Subcutaneous adipose tissue (tissue), 4 donors: ENCODE measurements around the gene PDZRN4. TPM values are rescaled to one million over a fixed set of nuclear protein-coding genes. Genes with fewer than 3 reads are reported as not detected.

Source experiments
- CTCF ChIP-seq: fragments of 450-650 bp; IDR thresholded peaks from one replicate; pipeline ENCODE4 v1.5.1; 2016; ENCODE audit warnings: low read depth, mild to moderate bottlenecking, control low read depth, antibody characterized with exemption, moderate library complexity
- total RNA-seq, 4 donors: library from RNA; depleted of rRNA; stranded (reverse); fragments of >200 nt; gene quantifications; one replicate each; pipeline ENCODE4 v1.1.0, GENCODE V29; 2016

Gene PDZRN4
- total RNA-seq, 4 donors from 2014 or later: 0.49 to 11.7 (median 2.2) TPM

GRCh38 chr12:41269056-41269455, 80.9 kb downstream of the PDZRN4 start:
- no peak for TF ChIP-seq CTCF

DNA sequence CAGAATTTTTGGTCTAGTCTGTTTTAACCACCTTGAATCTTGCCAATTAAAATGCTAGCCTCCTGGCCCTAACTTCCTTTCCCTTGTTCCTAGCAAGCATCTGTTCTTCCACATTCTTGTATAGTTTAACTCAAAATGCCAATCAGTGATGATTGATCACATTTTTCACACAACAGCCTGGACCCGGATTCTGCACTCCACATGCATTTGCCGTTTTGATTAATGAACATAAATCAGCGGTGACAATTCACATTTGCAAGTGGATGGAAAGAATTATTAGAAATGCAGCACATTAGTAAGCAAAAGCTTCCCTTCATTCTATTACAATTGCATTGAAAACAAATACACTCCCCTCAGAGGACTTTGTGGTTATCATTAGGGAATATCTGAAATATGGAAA, 83.4 kb downstream of the PDZRN4 start:
- TF ChIP-seq CTCF: no peak

DNA sequence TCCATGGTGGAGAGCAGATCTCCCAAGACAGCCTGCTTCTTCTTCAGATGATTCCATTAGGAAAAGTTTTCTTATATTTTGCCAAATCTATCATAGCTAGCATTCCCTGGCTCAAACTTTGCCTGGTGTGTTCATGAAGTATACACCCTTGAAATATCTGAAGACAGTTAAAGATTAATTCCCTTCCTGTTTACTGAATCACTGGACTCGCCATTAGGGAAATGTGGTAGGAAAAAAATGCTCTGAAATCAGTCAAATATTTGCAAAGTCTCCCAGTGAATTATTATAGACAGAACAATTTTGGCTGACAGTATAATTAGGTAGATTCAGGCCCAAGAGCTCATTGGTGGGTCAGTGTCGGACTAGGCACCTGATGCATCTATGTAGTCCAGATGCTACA, 86.5 kb downstream of the PDZRN4 start:
- no peak for TF ChIP-seq CTCF

GRCh38 chr12:41277100-41277945, 89.2 kb downstream of the PDZRN4 start:
- TF ChIP-seq CTCF: no peak

- no peak for TF ChIP-seq CTCF
Measured at GRCh38 chr12:41277946-41278267, 89.8 kb downstream of the PDZRN4 start.

GRCh38 chr12:41286426-41286825, 98.3 kb downstream of the PDZRN4 start:
- no peak for TF ChIP-seq CTCF

DNA sequence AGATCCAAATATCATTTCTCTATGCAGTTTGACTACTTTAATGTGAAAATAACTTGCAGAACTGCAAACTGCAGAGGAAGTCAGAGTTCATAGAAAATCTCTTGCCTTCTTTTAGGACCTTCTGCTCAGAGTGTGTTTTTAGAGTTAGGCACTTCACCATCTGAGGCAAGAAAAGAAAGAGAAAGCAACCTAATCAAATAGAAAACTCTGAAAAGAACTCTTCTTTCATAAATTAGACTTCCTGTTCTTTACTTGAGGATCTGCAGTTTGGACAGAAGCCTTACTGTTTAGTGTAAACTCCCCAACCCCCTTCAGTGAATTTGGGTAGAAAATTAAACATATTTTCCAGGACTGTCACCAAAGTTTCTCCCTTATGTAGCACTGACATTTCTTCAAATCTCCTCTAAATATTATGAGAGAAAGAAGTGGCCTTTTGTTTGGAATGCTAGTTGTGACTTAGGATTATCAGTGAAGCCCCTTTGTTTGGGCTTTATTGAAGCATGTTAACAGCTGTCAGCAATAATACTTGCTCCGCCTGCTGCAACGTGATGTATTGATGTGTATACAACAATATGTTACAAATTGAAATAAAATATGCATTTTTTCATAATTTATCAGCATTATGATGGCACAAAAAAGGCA, 99.5 kb downstream of the PDZRN4 start:
- TF ChIP-seq CTCF: no peak
